ENCODE data around the gene CCDC17.

CCDC17 gene

DNA sequence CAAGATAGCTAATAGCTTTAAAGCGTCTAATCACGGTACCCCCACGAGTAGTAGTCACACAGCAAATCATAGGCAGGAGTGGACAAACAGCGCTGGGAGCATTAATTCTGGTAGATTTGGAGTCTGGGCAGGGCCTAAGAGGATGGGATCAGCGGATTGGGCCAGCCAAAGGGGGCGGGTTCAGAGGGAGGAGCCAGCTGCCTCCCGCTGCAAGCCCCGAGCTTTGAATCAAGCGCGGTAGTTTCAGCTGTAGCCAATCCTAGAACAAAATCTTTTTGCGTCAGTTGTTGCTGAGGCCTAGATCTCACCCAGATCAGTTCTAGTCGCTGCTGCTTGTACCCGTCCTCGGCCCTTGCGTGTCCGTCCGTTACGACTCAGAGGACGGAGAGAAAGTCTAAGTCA, 40.6 kb downstream of the CCDC17 start:
- peak; percentile 98 for DNase-seq

- no peak for DNase-seq
These were observed 49.7 kb downstream of the CCDC17 start for GRCh38 chr1:45574105-45574626.

DNA sequence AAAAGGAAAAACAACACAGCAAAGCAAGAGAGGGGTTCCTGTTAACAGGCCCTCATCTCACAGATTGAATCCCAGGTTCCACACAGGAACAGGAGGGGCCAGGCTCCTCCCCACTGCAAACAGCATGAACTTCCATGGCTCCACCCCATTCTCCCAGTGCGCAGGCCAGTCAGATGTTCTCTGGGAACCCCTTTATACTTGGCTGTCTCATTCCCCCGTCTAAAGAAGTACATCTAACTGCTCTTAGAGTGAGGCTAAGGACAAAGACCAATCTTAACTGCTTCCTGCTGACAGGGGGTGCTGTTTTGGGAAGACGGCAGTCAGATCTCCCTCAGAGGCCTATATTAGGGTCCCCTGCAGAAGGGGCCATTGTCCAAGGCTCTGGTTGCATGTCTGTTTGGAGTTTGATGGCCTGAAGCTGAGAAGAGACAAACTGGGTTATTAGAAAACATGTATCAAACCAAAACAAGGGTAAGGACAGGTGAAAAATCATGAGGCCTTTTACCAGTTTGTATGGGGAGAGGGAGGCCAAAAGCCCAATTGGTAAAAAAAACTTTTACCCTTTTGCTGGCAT, 50.5 kb downstream of the CCDC17 start:
- DNase-seq = no peak

- no peak for DNase-seq
These were observed 53.2 kb downstream of the CCDC17 start for GRCh38 chr1:45570631-45571030.

All from Kasumi-1 (cell line).